Kidney epithelial cell (primary cell): ENCODE data around the gene CSNK1G2. TPM values are rescaled to one million over a fixed set of nuclear protein-coding genes. Genes with fewer than 3 reads are reported as not detected.

Experiments used
- DNase-seq: peaks from one replicate; pipeline ENCODE4 v3.0.0-alpha.2; 2010; ENCODE audit warnings: low read depth
- H3K27me3 ChIP-seq: 2 replicates; pipeline ENCODE4 v1.6.0; 2011; ENCODE audit warnings: low read length; ENCODE audit not compliant: control insufficient read depth, insufficient read depth
- H3K36me3 ChIP-seq: 2 replicates; pipeline ENCODE4 v1.5.1; 2011; ENCODE audit warnings: low read length; ENCODE audit not compliant: control insufficient read depth, insufficient read depth
- H3K4me3 ChIP-seq: 2 replicates; pipeline ENCODE4 v1.5.1; 2011; ENCODE audit warnings: low read depth, mild to moderate bottlenecking, control low read depth, low read length
- total RNA-seq: library from RNA; depleted of rRNA; stranded (reverse); fragments of >200 nt; gene quantifications from 2 replicates; pipeline ENCODE4 v1.2.3, GENCODE V29; 2015
- TF ChIP-seq, protein P1 (sequence below): IDR thresholded peaks from 2 replicates; pipeline ENCODE4 v1.5.1; 2011; ENCODE audit warnings: mild to moderate bottlenecking, moderate library complexity, low read length, control low read depth, inconsistent platforms; ENCODE audit not compliant: insufficient read depth, poor library complexity, severe bottlenecking

Gene CSNK1G2
- total RNA-seq: 95.8 and 105 TPM in 2 replicates

DNA sequence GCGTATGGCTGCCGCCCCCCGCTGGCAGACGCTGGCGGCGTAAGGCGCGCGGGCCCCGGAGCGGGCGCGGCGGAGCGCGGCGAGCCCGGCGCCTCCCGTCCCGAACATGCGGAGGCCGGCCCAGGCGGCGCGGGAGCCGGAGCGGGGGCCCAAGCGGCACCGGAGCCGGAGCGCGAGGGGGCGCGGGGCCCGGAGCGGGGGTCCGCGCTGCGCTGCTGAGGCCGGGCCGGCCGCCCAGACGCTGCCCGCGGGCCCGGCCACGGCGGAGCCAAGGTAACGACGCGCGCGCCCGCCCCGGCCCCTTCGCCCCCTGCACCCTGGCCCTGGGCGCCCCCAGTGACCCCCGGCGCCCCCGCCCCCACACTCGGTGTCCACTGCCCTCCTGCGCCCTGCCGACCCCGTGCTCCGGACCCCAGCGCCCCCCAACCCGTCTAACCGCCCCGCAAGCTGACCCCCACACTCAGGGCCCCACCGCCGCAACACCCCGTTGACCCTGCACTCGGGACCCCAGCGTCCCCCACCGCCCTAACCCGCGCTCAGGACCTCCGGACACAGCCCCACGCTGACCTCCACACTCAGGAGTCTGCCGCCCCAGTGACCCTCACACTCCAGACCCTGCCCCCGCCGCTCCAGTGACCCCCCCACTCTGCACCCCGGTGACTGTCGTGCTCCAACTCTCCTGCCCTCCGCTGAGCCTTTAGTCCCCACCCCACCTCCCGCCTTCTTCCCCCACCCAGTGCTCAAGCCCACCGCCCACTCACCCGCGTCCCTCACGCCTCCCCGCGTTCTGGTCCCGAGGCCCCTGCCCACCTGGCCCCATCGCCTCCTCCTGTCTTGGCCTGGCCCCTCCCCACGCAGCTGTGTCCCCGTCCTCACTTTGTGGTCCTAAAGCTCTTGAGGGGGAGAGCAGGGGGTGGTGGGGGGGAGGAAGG, at the start of gene CSNK1G2:
CSNK1G2 (plus strand) TSS at position 27 of the 932 bp plus-strand sequence. CDS start 28,601 bp downstream, outside the sequence.
- TF ChIP-seq, protein P1, sequence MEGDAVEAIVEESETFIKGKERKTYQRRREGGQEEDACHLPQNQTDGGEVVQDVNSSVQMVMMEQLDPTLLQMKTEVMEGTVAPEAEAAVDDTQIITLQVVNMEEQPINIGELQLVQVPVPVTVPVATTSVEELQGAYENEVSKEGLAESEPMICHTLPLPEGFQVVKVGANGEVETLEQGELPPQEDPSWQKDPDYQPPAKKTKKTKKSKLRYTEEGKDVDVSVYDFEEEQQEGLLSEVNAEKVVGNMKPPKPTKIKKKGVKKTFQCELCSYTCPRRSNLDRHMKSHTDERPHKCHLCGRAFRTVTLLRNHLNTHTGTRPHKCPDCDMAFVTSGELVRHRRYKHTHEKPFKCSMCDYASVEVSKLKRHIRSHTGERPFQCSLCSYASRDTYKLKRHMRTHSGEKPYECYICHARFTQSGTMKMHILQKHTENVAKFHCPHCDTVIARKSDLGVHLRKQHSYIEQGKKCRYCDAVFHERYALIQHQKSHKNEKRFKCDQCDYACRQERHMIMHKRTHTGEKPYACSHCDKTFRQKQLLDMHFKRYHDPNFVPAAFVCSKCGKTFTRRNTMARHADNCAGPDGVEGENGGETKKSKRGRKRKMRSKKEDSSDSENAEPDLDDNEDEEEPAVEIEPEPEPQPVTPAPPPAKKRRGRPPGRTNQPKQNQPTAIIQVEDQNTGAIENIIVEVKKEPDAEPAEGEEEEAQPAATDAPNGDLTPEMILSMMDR: no peak
- no peak for DNase-seq
- Histone ChIP-seq H3K36me3 (no peaks in the 10 kb centered on the region), H3K27me3 (no peaks in the 10 kb centered on the region), H3K4me3 (peak within 1 kb of the TSS; percentile 99)

DNA sequence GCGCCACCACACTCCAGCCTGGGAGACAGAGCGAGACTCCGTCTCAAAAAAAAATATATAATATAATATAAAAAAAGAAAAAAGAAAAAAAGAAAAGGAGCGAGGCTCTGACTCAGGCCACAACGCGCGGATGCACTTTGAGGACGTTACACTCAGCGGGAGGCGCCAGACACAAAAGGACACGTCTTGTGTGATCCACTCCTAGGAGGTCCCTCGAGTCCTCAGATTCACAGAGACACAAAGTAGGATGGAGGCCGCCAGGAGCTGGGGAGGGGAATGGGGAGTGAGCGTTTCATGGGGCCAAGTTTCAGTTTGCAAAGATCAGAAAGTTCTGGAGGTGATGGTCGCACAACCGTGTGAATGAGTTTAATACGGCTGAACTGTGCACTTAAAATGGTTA, 47.2 kb upstream of the CSNK1G2 start:
- TF ChIP-seq, protein P1: no peak
- Histone ChIP-seq H3K36me3 (no peaks in the 10 kb centered on the region), H3K4me3 (no peak overlapping the region), H3K27me3 (no peaks in the 10 kb centered on the region)
- no peak for DNase-seq

DNA sequence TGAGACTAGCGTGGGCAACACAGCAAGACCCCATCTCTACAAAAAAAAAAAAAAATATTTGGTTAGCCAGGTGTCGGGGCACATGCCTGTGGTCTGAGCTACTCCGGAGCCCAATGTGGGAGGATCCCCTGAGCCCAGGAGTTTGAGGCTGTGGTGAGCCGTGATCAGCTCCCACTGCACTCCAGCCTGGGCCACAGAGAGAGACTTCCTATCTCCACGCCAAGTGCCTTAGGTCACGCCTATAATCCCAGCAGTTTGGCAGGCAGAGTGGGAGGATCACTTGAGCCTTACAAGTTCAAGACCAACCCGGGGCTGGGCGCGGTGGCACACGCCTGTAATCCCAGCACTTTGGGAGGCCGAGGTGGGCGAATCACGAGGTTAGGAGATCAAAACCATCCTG, 44.5 kb upstream of the CSNK1G2 start:
- Histone ChIP-seq H3K4me3 (no peak overlapping the region), H3K27me3 (no peaks in the 10 kb centered on the region), H3K36me3 (no peaks in the 10 kb centered on the region)
- no peak for DNase-seq
- TF ChIP-seq, protein P1: no peak

DNA sequence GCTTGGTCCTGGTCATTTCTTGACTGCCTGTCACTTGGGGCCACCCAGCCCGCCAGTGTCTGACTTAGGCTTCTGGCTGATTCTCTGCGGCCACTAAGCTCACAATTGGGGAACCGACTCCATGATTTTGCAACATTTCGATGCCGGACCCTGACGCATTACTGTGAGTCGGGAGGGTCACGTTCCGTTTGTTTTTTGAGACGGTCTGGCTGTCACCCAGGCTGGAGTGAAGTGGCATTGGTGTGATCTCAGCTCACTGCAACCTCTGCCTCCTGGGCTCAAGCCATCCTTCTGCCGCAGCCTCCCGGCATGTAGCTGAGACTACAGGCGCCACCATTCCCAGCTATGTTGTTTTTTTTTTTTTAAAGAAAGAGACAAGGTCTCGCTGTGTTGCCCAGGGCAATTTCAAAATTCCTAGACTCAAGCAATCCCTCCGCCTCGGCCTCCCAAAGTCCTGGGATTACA, 39.0 kb upstream of the CSNK1G2 start:
- no peaks in the 10 kb centered on the region for H3K36me3 ChIP-seq
- no peak for DNase-seq
- TF ChIP-seq, protein P1: no peak
- no peak overlapping the region for H3K4me3 ChIP-seq
- H3K27me3 ChIP-seq: no peaks in the 10 kb centered on the region

DNA sequence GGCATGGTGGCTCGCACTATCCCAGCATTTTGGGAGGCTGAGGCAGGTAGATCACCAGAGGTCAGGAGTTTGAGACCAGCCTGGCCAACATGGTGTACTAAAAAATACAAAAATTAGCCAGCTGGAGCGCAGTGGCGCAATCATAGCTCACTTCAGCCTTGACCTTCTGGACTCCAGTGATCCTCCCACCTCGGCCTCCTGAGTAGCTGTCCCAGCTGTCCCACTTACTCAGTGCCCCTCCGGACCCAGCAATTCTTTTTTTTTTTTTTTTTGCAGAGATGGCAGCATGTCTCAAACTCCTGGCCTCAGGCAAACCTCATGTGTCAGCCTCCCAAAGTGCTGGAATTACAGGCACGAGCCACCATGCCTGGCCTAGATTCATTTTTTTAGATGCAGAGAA, 38.0 kb upstream of the CSNK1G2 start:
- H3K4me3 ChIP-seq: no peak overlapping the region

More for the DNA sequence above, 38.0 kb upstream of the CSNK1G2 start:
- no peaks in the 10 kb centered on the region for H3K27me3 ChIP-seq
- TF ChIP-seq, protein P1: no peak
- DNase-seq: no peak
- H3K36me3 ChIP-seq: no peaks in the 10 kb centered on the region
